GM19467 (cell line): ENCODE data around the gene ARPC1B.
A peak's percentile ranks its signal among the peaks of the same experiment; 100 is the strongest.
"Not testable (repeated sequence)": the region's sequence is repeated elsewhere in the genome, so short reads cannot be mapped to it uniquely, and the experiment has no call there.

ENCODE experiments used
- ATAC-seq: cut with Tn5 transposase; IDR thresholded peaks from one replicate; pipeline ENCODE4 v1.9.1; 2021; ENCODE audit warnings: mild to moderate bottlenecking, moderate library complexity; ENCODE audit not compliant: unreplicated experiment

ARPC1B gene

GRCh38 chr7:99374111-99375064, at the start of gene ARPC1B:
Gene ARPC1B, plus strand, starts transcription at chr7:99374730. Its CDS starts 10,985 bp downstream, at chr7:99385715.
- peak; percentile 42 for ATAC-seq

- ATAC-seq: no peak
Observed at GRCh38 chr7:99325001-99325493, 49.5 kb upstream of the ARPC1B start.

- ATAC-seq: peak; percentile 86
Observed at GRCh38 chr7:99325592-99326407, 48.7 kb upstream of the ARPC1B start, which contains the start of gene ARPC1A. Gene ARPC1A, plus strand, starts transcription at chr7:99325898. Its CDS starts 7,456 bp downstream, at chr7:99333354.

DNA sequence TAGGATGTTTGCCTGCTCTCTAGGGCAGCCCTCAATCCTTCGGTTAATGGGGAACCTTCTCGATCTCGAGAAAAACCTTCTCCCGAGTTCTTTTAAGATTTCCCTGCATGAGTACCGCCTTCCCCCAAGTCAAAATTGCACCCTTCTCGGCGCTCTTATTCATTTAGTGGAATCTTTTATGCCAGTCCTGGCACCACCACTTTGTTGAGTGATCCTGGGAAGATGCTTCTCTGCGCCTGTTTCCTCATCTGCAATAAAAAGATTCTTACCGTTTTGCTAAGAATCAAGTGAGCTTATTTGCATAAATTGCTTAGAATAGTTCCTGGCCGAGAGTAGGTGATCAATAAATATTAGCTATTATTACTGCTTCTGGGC, 48.1 kb upstream of the ARPC1B start:
- ATAC-seq: no peak

GRCh38 chr7:99330314-99330961, 44.1 kb upstream of the ARPC1B start:
- not testable (repeated sequence) for ATAC-seq

- no peak for ATAC-seq
Observed at GRCh38 chr7:99331002-99331401, 43.5 kb upstream of the ARPC1B start.

DNA sequence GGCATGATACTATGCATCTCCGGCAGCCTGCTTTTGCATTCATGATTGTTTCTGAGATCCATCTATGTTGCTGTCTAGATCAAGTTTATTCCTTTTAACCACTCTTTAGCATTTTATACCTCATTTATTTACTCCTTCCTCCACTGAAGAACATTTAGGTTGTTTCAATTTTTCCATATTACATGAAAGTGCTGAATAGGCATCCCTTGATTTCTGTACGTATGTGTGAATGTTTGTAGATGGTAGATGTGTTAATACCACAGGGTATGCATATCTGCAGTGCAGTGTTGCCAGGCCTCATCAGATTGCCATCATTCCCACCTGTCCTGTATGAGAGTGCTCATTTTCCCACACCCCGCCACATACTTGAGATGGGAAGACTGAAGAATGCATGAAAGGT, 34.9 kb upstream of the ARPC1B start:
- ATAC-seq: no peak

DNA sequence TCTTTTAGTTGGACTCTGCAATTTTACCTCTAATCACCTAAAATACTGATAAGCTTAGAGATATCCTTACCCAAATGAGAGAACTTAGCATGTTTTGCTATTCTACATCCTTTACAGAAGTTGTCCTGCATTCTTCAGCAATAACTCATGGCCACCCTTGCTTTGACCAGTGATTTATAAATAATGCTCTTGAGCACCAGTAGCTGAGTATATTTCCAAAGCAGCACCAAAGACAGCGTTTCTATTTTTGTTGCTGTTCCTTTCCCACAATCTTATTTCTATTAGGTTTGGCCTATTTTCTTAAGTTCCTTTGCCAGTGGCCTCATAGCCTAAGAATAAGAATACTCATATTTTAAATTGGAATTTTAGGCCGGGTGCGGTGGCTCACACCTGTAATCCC, 33.9 kb upstream of the ARPC1B start:
- ATAC-seq: no peak

GRCh38 chr7:99344061-99344647, 30.4 kb upstream of the ARPC1B start:
- ATAC-seq: no peak

GRCh38 chr7:99350641-99351040, 23.9 kb upstream of the ARPC1B start:
- ATAC-seq: not testable (repeated sequence)

GRCh38 chr7:99352247-99352646, 22.3 kb upstream of the ARPC1B start:
- ATAC-seq: no peak

- no peak for ATAC-seq
Observed at GRCh38 chr7:99355098-99355497, 19.4 kb upstream of the ARPC1B start.

- no peak for ATAC-seq
Observed at GRCh38 chr7:99357701-99358490, 16.6 kb upstream of the ARPC1B start.

GRCh38 chr7:99358521-99358920, 16.0 kb upstream of the ARPC1B start:
- ATAC-seq: not testable (repeated sequence)

GRCh38 chr7:99359465-99360154, 14.9 kb upstream of the ARPC1B start:
- ATAC-seq: no peak

DNA sequence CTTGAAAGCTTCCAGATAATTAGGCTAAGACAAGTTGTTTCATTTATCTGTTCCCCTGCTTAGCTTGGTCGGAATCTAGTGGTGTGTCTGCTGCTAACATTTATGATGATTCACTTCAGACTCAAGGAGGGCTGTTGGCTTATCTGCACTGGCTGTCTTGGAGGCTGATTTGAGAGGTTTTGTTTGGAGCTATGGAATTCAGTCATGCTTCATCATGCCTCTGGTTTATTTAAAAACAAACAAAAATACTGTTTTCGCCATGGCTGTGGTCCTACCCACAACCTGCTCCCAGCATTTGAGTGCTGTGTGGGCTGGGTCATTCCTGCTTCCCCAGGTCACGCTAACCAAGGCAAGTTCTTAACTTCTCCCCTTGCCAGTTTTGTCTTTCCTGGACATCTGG, 11.7 kb upstream of the ARPC1B start:
- ATAC-seq: no peak

DNA sequence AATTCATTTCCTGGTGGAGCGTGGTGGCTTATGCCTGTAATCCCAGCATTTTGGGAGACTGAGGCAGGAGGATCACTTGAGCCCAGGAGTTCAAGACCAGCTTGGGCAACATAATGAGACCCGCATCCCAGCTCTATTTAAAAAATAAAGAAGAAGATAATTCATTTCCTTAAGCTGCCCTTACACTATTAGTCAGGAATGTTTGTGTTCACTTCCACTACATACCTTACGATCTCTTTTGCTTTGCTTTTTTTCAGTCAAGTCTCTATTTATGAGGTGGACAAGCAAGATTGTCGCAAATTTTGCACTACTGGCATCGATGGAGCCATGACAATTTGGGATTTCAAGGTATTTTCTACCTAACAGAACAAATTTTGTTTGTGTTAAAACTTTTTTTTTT, 11.2 kb upstream of the ARPC1B start:
- ATAC-seq: no peak

DNA sequence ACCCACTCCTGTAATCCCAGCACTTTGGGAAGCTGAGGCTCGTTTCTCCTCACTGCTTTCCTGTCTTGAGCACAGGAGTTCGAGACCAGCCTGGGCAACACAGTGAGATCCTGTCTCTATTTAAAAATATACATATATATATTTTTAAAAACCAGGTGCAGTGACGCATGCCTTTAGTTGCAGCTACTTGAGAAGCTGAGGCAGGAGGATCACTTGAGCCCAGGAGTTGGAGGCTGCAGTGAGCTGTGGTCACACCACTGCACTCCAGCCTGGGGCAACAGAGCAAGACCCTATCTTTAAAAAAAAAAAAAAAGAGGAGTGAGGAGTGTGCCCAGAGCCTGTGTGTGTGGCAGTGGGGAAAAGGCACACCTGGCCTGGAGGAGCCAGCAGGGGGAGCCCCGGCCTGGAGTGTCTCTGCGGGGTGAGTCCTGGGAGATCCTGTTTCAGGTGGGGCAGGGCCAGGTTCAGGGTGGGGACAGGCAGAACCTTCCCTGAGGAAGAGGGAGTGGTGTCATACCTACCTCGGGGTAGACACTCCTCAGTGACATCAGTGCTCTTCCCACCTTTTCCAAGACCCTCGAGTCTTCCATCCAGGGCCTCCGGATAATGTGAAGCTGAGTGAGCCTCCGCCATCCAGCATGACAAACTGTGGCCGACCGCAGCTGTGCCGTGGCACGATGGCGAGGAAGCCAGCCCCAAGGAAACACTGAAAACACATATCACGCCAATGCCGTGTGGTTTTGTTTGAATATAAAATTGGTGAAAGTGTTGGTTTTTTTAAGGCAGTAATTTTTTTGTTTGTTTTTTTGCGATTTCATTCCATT, 9.0 kb upstream of the ARPC1B start:
- ATAC-seq: peak; percentile 52
